Adrenal gland (tissue), 5 donors: ENCODE data around the gene HSPA12A.

Experiments
- POLR2A ChIP-seq, 2 donors: fragments of 450-650 bp; IDR thresholded peaks; one replicate each; pipeline ENCODE4 v1.6.1; 2017; ENCODE audit warnings: antibody characterized with exemption in 2 of 2, mild to moderate bottlenecking in 2 of 2, moderate library complexity in 1 of 2
- TF ChIP-seq, protein P1 (sequence below), 6 experiments: fragments of 450-650 bp in 4 of 6; fragments of 200-600 bp in 2 of 6; sonication (generic) in 1 of 6; IDR thresholded peaks; 1 replicate in 5 of 6; 2 replicates in 1 of 6; pipeline versions ENCODE4 v1.5.1 to v1.8.0; 2016 to 2021; ENCODE audit warnings: antibody characterized with exemption in 6 of 6, mild to moderate bottlenecking in 2 of 6, moderate library complexity in 1 of 6
- donor health status: DM: no; HTN: no; CAD: no.

GRCh38 chr10:116791241-116791640 lies 48.9 kb upstream of the HSPA12A start:
- TF ChIP-seq, protein P1, sequence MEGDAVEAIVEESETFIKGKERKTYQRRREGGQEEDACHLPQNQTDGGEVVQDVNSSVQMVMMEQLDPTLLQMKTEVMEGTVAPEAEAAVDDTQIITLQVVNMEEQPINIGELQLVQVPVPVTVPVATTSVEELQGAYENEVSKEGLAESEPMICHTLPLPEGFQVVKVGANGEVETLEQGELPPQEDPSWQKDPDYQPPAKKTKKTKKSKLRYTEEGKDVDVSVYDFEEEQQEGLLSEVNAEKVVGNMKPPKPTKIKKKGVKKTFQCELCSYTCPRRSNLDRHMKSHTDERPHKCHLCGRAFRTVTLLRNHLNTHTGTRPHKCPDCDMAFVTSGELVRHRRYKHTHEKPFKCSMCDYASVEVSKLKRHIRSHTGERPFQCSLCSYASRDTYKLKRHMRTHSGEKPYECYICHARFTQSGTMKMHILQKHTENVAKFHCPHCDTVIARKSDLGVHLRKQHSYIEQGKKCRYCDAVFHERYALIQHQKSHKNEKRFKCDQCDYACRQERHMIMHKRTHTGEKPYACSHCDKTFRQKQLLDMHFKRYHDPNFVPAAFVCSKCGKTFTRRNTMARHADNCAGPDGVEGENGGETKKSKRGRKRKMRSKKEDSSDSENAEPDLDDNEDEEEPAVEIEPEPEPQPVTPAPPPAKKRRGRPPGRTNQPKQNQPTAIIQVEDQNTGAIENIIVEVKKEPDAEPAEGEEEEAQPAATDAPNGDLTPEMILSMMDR (IDR thresholded peaks at IDR 0.05) = no peak
- no peak for TF ChIP-seq POLR2A (IDR thresholded peaks at IDR 0.05)
